Karpas-422 (cell line): ENCODE measurements around the gene PLXNB2. TPM values are rescaled to one million over a fixed set of nuclear protein-coding genes. Genes with fewer than 3 reads are reported as not detected.

Experiments used
- DNase-seq: peaks from one replicate; pipeline ENCODE4 v3.0.0-alpha.2; 2015
- H2AFZ ChIP-seq: fragments of 200-600 bp; sonication (generic); 2 replicates; pipeline ENCODE4 v1.6.1; 2014; ENCODE audit warnings: antibody characterized with exemption, low read length, mixed read lengths
- H3K27ac ChIP-seq: fragments of 200-600 bp; sonication (generic); 2 replicates; pipeline ENCODE4 v1.5.1; 2014; ENCODE audit warnings: mild to moderate bottlenecking, low read length, moderate library complexity
- H3K27me3 ChIP-seq: fragments of 200-600 bp; sonication (generic); 2 replicates; pipeline ENCODE4 v1.6.1; 2014; ENCODE audit warnings: low read length, mixed read lengths
- H3K36me3 ChIP-seq: fragments of 200-600 bp; sonication (generic); 2 replicates; pipeline ENCODE4 v1.6.1; 2014; ENCODE audit warnings: low read length, mixed read lengths; ENCODE audit not compliant: insufficient read depth
- H3K4me1 ChIP-seq: fragments of 200-600 bp; sonication (generic); 2 replicates; pipeline ENCODE4 v1.6.1; 2014; ENCODE audit warnings: mild to moderate bottlenecking, low read length, mixed read lengths
- H3K4me2 ChIP-seq: fragments of 200-600 bp; sonication (generic); 2 replicates; pipeline ENCODE4 v1.6.1; 2014; ENCODE audit warnings: low read length, low read depth, mild to moderate bottlenecking; ENCODE audit not compliant: poor library complexity, severe bottlenecking
- H3K4me3 ChIP-seq: fragments of 200-600 bp; sonication (generic); 2 replicates; pipeline ENCODE4 v1.5.1; 2014; ENCODE audit warnings: mild to moderate bottlenecking, antibody characterized with exemption, low read length, mixed read lengths
- H3K79me2 ChIP-seq: fragments of 200-600 bp; sonication (generic); 2 replicates; pipeline ENCODE4 v1.6.1; 2014; ENCODE audit warnings: mild to moderate bottlenecking, low read length, mixed read lengths
- H3K9ac ChIP-seq: fragments of 200-600 bp; sonication (generic); 2 replicates; pipeline ENCODE4 v1.6.0; 2014; ENCODE audit warnings: low read length
- H3K9me2 ChIP-seq: fragments of 200-600 bp; sonication (generic), shearing (Covaris generic); replicated peaks from 2 replicates; pipeline ENCODE4 v1.6.0; 2014; ENCODE audit warnings: mild to moderate bottlenecking, low read length, moderate library complexity; ENCODE audit not compliant: insufficient read depth
- H3K9me3 ChIP-seq: fragments of 300-700, 200-600 bp; sonication (generic); 2 replicates; pipeline ENCODE4 v1.6.1; 2014; ENCODE audit warnings: low read length, mixed read lengths
- H4K20me1 ChIP-seq: fragments of 200-600 bp; sonication (generic); 2 replicates; pipeline ENCODE4 v1.6.1; 2014; ENCODE audit warnings: mild to moderate bottlenecking, antibody characterized with exemption, low read length, low read depth; ENCODE audit not compliant: insufficient read depth
- total RNA-seq: library from RNA; depleted of rRNA; stranded (reverse); fragments of >200 nt; shearing (Covaris generic); gene quantifications from 2 replicates; pipeline ENCODE4 v1.2.3, GENCODE V29; 2014; ENCODE audit warnings: low replicate concordance

Gene PLXNB2
- total RNA-seq, 1 experiment from 2014 or later: 2.6 TPM

DNA sequence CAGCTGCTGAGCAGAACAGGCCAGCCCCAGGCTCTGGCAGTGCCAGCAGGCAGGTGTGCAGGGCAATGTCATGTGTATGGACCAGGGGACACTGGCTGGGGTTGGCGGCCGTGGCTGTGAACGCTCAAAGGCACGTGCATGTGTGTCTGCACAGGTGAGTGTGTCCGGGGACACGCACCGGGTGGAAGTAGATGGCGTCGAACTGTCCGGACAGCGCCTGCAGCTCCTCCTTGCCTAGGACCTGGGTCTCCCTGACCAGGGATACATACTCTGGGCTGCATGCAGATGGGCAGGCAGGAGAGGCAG is 57.2 kb downstream of the PLXNB2 start:
- H3K79me2 ChIP-seq: peaks cover 32% of the 10 kb centered on the region
- peaks cover 61% of the 10 kb centered on the region for H3K4me1 ChIP-seq
- peak overlapping the region; percentile 97 for H3K4me2 ChIP-seq
- H3K36me3 ChIP-seq: peaks cover 10% of the 10 kb centered on the region; the same call in 1 of the 2 replicates
- H3K27ac ChIP-seq: peak overlapping the region; percentile 86; the same call in 1 of the 2 replicates
- H4K20me1 ChIP-seq: peaks cover 33% of the 10 kb centered on the region; the same call in 1 of the 2 replicates
- H3K27me3 ChIP-seq: no peaks in the 10 kb centered on the region
- no peak for DNase-seq
- peak overlapping the region; percentile 99 for H3K4me3 ChIP-seq
- H2AFZ ChIP-seq: no peak overlapping the region
- peak overlapping the region; percentile 99 for H3K9ac ChIP-seq
- no peaks in the 10 kb centered on the region for H3K9me3 ChIP-seq
- no peaks in the 10 kb centered on the region for H3K9me2 ChIP-seq

DNA sequence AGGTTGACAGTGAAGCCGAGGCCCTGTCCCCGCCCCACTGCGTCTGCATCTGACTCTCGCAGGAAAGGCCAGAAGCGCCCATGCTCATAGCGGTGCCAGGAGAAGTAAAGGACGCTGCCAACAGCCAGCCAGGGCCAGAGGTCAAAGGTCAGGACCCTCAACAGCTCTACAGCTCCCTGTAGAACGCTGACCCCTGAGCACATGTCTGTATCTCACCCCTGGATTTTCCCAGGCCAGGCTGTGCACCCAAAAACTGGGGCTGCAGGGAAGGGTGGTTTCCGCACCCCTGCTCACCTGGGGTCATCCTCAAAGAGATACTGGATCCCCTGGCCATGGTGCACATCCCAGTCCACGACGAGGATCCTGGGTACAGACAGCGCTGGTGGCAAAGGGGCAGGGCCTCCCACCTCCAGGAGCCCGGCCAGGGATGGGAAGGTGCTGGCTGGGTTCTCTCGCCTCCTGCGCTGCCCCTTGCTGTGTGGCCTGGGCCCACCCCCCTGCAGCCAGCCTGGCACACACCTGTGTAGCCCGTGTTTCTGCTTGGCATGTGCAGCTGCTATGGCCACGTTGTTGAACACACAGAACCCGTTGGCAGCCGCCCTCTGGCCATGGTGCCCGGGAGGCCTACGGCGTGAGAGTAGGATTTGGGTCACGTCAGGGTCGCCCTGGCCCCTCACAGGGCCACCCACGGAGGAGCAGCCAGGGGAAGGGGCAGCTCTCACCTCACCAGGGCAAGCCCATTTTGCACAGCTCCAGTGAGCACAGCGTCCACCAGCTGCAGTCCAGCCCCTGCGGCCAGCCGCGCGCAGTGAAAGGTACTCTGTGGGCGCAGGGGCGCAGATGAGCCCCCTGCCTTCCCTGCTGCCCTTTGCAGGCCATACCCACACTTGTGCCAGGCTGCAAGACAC is 57.9 kb downstream of the PLXNB2 start:
- Histone ChIP-seq H3K9me2 (no peaks in the 10 kb centered on the region), H4K20me1 (peaks cover 33% of the 10 kb centered on the region; the same call in 1 of the 2 replicates), H3K79me2 (peaks cover 32% of the 10 kb centered on the region), H2AFZ (no peak overlapping the region), H3K36me3 (peaks cover 10% of the 10 kb centered on the region; the same call in 1 of the 2 replicates), H3K27ac (no peak overlapping the region), H3K27me3 (no peaks in the 10 kb centered on the region), H3K4me3 (peak overlapping the region; percentile 99), H3K4me1 (peaks cover 61% of the 10 kb centered on the region), H3K9me3 (no peaks in the 10 kb centered on the region), H3K9ac (peak overlapping the region; percentile 99), H3K4me2 (peak overlapping the region; percentile 97)
- DNase-seq: no peak

DNA sequence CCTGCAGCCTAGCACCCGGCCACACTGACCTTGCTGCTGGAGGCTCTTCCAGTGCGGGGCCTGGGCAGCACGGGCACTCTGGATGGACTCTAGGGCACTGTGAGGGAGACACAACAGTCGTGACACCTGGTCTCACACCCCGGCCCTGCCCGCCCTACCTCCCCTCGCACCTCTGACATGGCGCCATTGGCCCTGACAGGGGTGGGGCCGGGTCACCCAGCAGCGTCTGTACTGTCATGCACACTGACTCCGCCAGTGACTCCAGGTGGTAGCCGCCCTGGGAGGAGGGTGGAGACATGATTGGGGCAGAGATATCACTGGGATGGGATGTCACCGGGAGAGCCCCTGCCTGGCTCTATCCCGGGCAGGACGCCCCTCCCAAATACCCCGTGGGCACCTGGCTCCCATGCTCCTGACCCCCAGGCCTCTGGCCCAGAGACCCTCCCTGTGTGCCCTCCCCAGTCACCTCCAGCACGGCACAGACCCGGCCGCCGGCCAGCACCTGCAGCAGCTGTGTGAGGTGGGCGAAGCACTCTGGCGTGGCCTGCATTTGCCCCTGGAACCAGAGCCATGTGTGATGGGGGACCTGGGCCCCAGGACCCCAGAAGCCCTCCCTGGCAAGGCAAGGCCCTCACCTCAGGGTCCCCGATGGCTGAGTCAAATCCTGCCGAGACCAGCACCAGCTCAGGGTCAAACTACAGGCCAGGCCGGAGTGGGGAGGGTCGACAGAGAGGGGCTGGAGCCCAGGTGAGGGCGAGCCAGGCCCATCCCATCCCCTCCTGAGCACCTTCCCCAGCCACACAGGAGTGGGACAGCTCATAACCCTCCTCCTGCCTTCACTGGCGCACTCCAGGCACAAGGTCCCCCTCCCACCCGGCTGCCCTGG is 59.0 kb downstream of the PLXNB2 start:
- Histone ChIP-seq H3K79me2 (peaks cover 43% of the 10 kb centered on the region), H3K4me1 (peaks cover 69% of the 10 kb centered on the region)

DNA sequence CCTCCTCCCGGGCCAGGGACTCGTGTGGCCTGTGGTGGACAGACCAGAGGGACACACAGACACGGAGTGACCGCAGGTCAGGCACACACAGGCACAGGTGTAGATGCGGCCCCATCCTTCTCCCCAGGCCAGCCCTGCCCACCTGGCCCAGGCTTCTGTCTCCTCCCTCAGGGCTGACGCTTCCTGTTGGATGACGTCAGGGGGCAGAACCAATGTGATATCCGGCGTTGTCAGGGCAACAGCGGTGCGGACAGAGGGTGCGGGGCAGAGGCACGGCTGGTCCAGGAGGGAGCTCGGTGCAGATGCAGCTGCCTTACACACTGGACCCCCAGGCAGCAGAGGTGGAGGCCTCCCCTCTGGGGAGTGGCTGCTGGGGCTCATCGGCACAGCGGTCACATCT is 59.7 kb downstream of the PLXNB2 start:
- H3K27me3 ChIP-seq: no peaks in the 10 kb centered on the region
- H3K9me2 ChIP-seq: no peaks in the 10 kb centered on the region
- peaks cover 76% of the 10 kb centered on the region for H3K4me1 ChIP-seq
- peak overlapping the region; percentile 42 for H3K4me2 ChIP-seq
- H3K4me3 ChIP-seq: peak overlapping the region; percentile 31; the same call in 1 of the 2 replicates
- H3K36me3 ChIP-seq: peaks cover 10% of the 10 kb centered on the region; the same call in 1 of the 2 replicates
- peak; percentile 96 for DNase-seq
- H4K20me1 ChIP-seq: peaks cover 34% of the 10 kb centered on the region; the same call in 1 of the 2 replicates
- peaks cover 49% of the 10 kb centered on the region for H3K79me2 ChIP-seq
- no peak overlapping the region for H2AFZ ChIP-seq
- no peaks in the 10 kb centered on the region for H3K9me3 ChIP-seq
- peak overlapping the region; percentile 54 for H3K9ac ChIP-seq
- no peak overlapping the region for H3K27ac ChIP-seq

More for the DNA sequence above, 59.0 kb downstream of the PLXNB2 start:
- Histone ChIP-seq H3K4me3 (no peak overlapping the region; the same call in 1 of the 2 replicates), H3K9me3 (no peaks in the 10 kb centered on the region), H3K9me2 (no peaks in the 10 kb centered on the region), H3K36me3 (peaks cover 10% of the 10 kb centered on the region; the same call in 1 of the 2 replicates), H3K9ac (no peak overlapping the region), H2AFZ (no peak overlapping the region), H3K4me2 (peak overlapping the region; percentile 42), H3K27ac (no peak overlapping the region), H3K27me3 (no peaks in the 10 kb centered on the region), H4K20me1 (peaks cover 34% of the 10 kb centered on the region; the same call in 1 of the 2 replicates)
- DNase-seq: no peak

DNA sequence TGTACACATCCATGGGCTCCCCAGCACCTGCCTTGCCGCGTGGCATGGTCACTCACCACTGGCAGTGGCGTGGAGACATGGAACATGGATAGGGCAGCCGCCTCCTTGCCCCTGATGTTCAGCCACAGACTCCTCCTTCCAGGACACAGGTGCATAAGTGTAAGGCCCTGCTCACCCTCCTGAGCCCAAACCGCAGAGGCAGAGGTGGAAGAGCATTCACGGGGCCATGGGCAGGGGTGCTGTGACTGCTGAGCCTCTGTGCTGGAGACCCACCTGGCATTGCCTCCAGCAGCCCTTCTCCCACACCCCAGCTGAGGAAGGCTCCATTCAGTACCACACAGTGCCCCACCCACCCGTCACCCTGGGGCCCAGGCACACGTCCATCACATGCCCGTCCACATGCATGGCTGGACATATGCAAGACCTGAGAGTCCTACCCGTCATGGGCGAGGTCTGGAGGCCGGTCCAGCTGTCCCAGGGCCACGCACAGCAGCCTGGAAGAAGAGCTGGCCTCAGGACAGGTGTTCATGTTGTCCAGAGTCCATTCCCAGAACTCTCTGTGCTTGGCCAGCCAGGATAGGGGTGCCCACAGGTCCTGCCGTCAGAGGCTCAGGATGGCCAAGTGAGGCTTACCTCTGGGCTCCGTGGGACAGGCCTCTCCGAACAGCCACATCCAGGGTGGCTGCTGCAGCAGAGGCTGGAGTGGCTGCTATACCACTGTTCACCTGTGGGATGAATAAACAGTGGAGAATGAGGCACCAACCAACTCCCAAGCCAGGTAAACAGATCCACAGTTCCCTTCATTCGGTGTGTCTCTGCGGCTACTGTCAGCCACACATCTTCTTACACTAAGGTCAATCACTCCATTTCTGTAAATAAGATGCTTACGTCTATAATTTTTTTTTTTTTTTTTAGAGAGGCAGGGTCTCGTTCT is 60.9 kb downstream of the PLXNB2 start:
- Histone ChIP-seq H3K4me1 (peaks cover 76% of the 10 kb centered on the region), H3K9me2 (no peaks in the 10 kb centered on the region), H3K9me3 (no peaks in the 10 kb centered on the region), H3K36me3 (peaks cover 10% of the 10 kb centered on the region; the same call in 1 of the 2 replicates), H4K20me1 (peaks cover 36% of the 10 kb centered on the region; the same call in 1 of the 2 replicates), H2AFZ (no peak overlapping the region), H3K4me3 (peak overlapping the region; percentile 71), H3K4me2 (peak overlapping the region; percentile 92), H3K27ac (no peak overlapping the region), H3K79me2 (peaks cover 61% of the 10 kb centered on the region), H3K9ac (peak overlapping the region; percentile 72), H3K27me3 (no peaks in the 10 kb centered on the region)
- no peak for DNase-seq

DNA sequence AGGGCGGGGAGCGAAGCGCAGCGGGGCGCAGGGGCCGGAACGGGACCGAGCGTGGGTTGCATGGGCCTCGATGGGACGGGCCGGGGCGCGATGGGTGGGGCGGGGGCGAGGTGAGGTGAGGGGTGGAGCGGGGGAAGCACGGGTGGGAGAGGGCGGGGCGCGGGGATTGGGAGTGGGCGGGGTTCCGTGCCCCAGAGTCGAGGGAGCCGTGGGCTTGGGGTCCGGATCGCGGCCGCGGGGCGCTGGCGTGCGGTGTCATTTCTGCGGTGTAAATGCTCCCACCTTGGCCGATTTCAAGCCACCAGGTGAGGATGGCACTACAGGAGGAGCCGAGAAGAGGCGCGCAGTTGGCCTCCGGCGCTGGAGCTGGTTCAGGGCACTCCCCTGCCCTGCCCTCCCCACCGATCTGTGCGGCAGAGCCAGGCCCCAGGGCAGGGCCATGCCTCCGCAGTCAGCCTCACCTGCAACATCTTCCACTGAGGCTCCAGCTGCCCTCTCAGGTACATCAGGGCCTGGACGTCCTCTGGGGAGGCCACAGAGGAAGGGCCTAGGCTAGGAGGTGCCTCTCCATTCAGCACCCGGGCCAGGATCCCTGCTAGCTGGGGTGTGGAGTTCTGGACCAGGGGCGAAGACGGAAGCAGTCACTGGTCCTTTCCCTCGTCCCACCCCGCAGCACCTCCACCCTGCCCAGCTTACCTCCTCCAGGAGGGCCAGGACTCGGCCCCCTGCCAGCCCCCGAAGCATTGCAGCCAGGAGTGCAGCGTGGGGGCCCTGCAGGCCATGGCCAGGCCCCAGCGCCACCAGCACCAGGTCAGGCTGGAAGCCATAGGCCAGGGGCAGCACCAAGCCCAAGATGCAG is 62.0 kb downstream of the PLXNB2 start:
- peaks cover 76% of the 10 kb centered on the region for H3K4me1 ChIP-seq

More for the DNA sequence above, 62.0 kb downstream of the PLXNB2 start:
- Histone ChIP-seq H3K9ac (peak overlapping the region; percentile 72), H3K4me3 (peak overlapping the region; percentile 71), H2AFZ (no peak overlapping the region), H4K20me1 (peaks cover 36% of the 10 kb centered on the region; the same call in 1 of the 2 replicates), H3K27ac (peak overlapping the region; percentile 70), H3K9me2 (no peaks in the 10 kb centered on the region), H3K4me2 (peak overlapping the region; percentile 92), H3K36me3 (peaks cover 11% of the 10 kb centered on the region; the same call in 1 of the 2 replicates), H3K9me3 (no peaks in the 10 kb centered on the region), H3K27me3 (no peaks in the 10 kb centered on the region), H3K79me2 (peaks cover 67% of the 10 kb centered on the region)
- no peak for DNase-seq
